GM12872 (cell line): ENCODE data around the gene KRT10.

Experiments used
- TF ChIP-seq, protein P1 (sequence below): IDR thresholded peaks from 3 replicates; pipeline ENCODE4 v1.5.1; 2011; ENCODE audit warnings: low read depth, mild to moderate bottlenecking, low read length, moderate library complexity; ENCODE audit not compliant: insufficient read depth

The KRT10 gene

DNA sequence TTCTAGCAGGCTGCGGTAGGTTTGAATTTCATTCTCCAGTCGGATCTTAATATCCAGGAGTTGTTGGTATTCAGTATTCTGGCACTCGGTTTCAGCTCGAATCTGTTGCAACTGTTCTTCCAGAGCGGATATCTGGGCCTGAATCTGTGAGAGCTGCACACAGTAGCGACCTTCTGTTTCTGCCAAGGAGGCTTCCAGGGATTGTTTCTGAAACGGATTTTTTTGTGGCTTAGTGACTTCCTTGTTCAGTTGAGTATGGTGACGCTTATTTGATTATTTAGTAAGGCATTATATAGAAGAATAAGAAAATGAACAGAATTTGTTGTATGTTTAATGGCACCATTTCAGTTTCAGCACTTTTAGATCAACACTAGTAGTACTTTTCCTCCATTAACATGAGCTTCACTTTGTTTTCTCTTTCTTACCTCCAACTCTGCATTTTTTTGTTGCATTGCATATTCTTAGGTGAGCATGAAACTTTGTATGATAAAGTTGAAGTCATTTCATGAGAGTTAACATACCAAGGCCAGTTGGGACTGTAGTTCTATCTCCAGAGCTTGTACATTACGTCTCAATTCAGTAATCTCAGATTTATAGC is 2.8 kb downstream of the KRT10 start:
- TF ChIP-seq, protein P1, sequence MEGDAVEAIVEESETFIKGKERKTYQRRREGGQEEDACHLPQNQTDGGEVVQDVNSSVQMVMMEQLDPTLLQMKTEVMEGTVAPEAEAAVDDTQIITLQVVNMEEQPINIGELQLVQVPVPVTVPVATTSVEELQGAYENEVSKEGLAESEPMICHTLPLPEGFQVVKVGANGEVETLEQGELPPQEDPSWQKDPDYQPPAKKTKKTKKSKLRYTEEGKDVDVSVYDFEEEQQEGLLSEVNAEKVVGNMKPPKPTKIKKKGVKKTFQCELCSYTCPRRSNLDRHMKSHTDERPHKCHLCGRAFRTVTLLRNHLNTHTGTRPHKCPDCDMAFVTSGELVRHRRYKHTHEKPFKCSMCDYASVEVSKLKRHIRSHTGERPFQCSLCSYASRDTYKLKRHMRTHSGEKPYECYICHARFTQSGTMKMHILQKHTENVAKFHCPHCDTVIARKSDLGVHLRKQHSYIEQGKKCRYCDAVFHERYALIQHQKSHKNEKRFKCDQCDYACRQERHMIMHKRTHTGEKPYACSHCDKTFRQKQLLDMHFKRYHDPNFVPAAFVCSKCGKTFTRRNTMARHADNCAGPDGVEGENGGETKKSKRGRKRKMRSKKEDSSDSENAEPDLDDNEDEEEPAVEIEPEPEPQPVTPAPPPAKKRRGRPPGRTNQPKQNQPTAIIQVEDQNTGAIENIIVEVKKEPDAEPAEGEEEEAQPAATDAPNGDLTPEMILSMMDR: no peak

- TF ChIP-seq, protein P1: no peak
These were observed 3.5 kb downstream of the KRT10 start for GRCh38 chr17:40818733-40819527.

- TF ChIP-seq, protein P1: no peak
These were observed 4.1 kb downstream of the KRT10 start for GRCh38 chr17:40818343-40818732.

DNA sequence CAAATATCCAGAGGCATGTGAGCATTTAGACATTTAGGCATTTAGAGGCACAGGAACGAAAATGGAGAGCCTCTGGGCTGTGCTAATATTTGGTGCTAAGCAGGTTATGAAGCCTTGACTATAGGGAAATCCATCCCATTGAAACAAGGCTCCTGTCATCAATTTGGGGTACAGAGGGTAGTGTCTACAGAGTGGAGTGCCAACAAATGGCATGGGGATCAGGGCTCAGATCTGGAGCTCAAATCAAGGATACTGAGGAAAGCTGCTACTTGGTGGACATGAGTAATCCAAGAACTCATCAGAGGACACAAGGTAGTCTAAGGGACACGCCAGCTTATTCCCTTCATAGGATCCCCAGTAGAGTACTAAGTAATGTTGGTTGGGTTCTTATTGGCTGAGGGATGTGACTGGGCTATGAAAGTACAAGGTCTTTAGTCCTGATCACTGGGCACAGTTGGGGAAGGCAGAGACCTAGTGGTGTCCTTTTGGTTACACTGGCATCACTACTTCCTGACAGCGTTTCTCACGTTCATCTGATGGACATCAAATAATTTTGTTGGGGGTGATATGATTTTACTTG is 5.2 kb downstream of the KRT10 start:
- TF ChIP-seq, protein P1: no peak

DNA sequence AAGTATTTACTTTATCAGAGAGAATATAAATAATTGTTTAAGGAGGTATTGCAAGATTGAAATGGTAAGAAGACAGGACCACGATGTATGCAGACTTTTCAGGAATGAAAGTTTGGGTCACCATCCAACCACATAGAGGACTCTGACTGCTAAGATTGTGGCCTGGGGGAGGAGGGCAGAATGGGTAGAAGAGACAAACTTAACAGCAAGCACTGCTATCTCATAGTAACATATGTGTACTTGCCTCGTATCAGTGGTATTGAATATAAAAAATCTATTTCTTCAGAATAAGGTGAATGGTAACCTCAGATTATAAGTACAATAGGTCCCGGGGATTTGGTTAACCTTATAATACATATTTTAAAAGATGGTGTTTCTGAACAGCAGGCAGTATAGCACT is 5.8 kb downstream of the KRT10 start:
- TF ChIP-seq, protein P1: no peak

DNA sequence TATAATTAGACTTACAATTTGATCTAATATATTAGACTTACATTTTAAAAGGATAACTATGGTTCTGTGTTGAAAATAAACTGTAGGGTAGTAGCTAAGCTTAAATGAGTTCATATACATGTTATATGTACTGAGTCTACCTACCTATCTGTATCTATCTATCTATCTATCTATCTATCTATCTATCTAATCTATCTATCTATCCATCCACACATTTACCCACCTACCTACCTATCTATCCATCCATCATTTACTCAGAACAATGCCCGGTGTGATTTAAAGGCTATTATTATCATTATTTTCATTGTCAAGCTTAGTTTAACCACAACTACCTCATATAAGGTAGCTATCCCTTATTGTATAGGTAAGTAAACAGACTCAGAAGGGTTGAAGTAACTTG is 7.0 kb downstream of the KRT10 start:
- TF ChIP-seq, protein P1: no peak

DNA sequence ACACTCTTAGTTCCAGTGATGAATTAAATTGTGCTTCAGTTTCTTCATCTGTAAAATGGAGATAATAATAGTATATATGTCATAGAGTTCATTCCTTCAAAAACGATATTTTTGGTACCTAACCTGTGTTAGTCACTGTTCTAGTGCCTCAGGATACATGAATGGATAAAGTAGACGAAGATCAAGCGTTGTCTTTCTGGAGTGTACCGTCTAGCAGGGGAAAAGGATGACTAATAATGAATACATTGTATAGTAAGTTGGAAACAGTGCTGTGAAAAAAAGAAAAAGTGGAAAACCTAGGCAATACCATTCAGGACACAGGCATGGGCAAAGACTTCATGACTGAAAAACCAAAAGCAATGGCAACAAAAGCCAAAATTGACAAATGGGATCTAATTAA is 8.6 kb downstream of the KRT10 start:
- TF ChIP-seq, protein P1: no peak
